HEK293 (cell line): ENCODE measurements around the gene PYDC2.

Experiments used
- ZNF223 ChIP-seq: fragments of 450-650 bp; formaldehyde crosslinking; IDR thresholded peaks from 2 replicates; pipeline ENCODE4 v1.5.1; 2016; ENCODE audit warnings: missing biosample characterization, missing genetic modification characterization
- ZNF274 ChIP-seq, 2 experiments: fragments of 200-500 bp in 1 of 2; fragments of 450-650 bp in 1 of 2; sonication (Bioruptor generic) in 1 of 2; formaldehyde crosslinking in 1 of 2; IDR thresholded peaks; 2 replicates each; pipeline versions ENCODE4 v1.5.1 to v1.6.1; 2014 to 2016; ENCODE audit warnings: borderline replicate concordance in 1 of 2, inconsistent platforms in 1 of 2, low read length in 1 of 2, missing biosample characterization in 1 of 2, missing genetic modification characterization in 1 of 2
- ZNF561 ChIP-seq: fragments of 450-650 bp; IDR thresholded peaks from 2 replicates; pipeline ENCODE4 v1.5.1; 2018; ENCODE audit warnings: missing biosample characterization, missing genetic modification characterization, borderline replicate concordance
- ZNF660 ChIP-seq: fragments of 450-650 bp; IDR thresholded peaks from 2 replicates; pipeline ENCODE4 v1.5.1; 2018; ENCODE audit warnings: missing biosample characterization, mild to moderate bottlenecking, missing genetic modification characterization
- ZSCAN30 ChIP-seq: fragments of 450-650 bp; IDR thresholded peaks from 2 replicates; pipeline ENCODE4 v1.5.1; 2018; ENCODE audit warnings: missing biosample characterization, mild to moderate bottlenecking, missing genetic modification characterization, moderate library complexity
- TF ChIP-seq, protein P1 (sequence below): fragments of 450-650 bp; formaldehyde crosslinking; IDR thresholded peaks from 2 replicates; pipeline ENCODE4 v1.5.1; 2016; ENCODE audit warnings: missing biosample characterization, missing genetic modification characterization
- TF ChIP-seq, protein P2 (sequence below): fragments of 450-650 bp; formaldehyde crosslinking; IDR thresholded peaks from 2 replicates; pipeline ENCODE4 v1.5.1; 2016; ENCODE audit warnings: missing biosample characterization, missing genetic modification characterization

DNA sequence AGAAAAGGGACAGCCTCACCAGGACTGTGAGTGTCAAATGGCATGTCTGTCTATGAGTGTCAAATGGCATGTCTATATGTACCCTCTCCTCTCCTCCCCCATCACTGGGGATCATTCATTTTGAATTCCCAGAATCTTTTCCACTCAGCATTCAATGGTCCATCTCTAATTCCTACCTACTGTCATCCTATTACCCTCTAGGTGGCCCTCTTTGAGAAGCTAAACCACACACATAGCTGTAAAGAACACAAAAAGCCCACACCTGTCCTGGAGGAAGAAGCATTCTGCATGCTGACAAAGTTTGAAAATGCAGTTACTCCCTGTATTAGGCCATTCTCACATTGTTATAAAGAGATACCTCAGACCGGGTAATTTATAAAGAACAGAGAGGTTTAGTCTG lies 46.2 kb upstream of the PYDC2 start:
- TF ChIP-seq ZNF274 (IDR thresholded peaks at IDR 0.05; ENCODE audit: low read length) (no peak), ZNF274 (tag by site-specific recombination; IDR thresholded peaks at IDR 0.05; ENCODE audit: borderline replicate concordance) (no peak), ZNF223 (tag by site-specific recombination) (no peak), ZSCAN30 (tag by site-specific recombination) (no peak), ZNF561 (no peak), ZNF660 (tag by site-specific recombination) (no peak)
- TF ChIP-seq, protein P1, sequence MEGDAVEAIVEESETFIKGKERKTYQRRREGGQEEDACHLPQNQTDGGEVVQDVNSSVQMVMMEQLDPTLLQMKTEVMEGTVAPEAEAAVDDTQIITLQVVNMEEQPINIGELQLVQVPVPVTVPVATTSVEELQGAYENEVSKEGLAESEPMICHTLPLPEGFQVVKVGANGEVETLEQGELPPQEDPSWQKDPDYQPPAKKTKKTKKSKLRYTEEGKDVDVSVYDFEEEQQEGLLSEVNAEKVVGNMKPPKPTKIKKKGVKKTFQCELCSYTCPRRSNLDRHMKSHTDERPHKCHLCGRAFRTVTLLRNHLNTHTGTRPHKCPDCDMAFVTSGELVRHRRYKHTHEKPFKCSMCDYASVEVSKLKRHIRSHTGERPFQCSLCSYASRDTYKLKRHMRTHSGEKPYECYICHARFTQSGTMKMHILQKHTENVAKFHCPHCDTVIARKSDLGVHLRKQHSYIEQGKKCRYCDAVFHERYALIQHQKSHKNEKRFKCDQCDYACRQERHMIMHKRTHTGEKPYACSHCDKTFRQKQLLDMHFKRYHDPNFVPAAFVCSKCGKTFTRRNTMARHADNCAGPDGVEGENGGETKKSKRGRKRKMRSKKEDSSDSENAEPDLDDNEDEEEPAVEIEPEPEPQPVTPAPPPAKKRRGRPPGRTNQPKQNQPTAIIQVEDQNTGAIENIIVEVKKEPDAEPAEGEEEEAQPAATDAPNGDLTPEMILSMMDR (tag by site-specific recombination), result no peak
- TF ChIP-seq, protein P2, sequence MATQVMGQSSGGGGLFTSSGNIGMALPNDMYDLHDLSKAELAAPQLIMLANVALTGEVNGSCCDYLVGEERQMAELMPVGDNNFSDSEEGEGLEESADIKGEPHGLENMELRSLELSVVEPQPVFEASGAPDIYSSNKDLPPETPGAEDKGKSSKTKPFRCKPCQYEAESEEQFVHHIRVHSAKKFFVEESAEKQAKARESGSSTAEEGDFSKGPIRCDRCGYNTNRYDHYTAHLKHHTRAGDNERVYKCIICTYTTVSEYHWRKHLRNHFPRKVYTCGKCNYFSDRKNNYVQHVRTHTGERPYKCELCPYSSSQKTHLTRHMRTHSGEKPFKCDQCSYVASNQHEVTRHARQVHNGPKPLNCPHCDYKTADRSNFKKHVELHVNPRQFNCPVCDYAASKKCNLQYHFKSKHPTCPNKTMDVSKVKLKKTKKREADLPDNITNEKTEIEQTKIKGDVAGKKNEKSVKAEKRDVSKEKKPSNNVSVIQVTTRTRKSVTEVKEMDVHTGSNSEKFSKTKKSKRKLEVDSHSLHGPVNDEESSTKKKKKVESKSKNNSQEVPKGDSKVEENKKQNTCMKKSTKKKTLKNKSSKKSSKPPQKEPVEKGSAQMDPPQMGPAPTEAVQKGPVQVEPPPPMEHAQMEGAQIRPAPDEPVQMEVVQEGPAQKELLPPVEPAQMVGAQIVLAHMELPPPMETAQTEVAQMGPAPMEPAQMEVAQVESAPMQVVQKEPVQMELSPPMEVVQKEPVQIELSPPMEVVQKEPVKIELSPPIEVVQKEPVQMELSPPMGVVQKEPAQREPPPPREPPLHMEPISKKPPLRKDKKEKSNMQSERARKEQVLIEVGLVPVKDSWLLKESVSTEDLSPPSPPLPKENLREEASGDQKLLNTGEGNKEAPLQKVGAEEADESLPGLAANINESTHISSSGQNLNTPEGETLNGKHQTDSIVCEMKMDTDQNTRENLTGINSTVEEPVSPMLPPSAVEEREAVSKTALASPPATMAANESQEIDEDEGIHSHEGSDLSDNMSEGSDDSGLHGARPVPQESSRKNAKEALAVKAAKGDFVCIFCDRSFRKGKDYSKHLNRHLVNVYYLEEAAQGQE (tag by site-specific recombination), result no peak
